GM11168 (cell line): Measurements from ENCODE around the gene ULK3.

ENCODE experiments used
- in situ Hi-C: fragments of 300-500 bp; cut with MboI; formaldehyde crosslinking; loops from one replicate; pipeline ENCODE4 v1.12.0; 2022; ENCODE audit warnings: low sequenced_read_pairs; ENCODE audit not compliant: unreplicated experiment

The ULK3 gene

GRCh38 chr15:74826364-74826819, 16.6 kb downstream of the ULK3 start, which contains the start of gene CPLX3:
TSS of gene CPLX3 (plus strand) at chr15:74826627. CDS start at chr15:74826704, 77 bp downstream.
- in situ Hi-C loops = no loop called here

- in situ Hi-C loops = no loop called here
These were observed 17.1 kb downstream of the ULK3 start for GRCh38 chr15:74825866-74826265.

GRCh38 chr15:74824976-74825375, 18.0 kb downstream of the ULK3 start:
- in situ Hi-C loops = no loop called here

GRCh38 chr15:74823324-74823723, 19.6 kb downstream of the ULK3 start:
- in situ Hi-C loops = no loop called here

- in situ Hi-C loops = no loop called here
These were observed 20.7 kb downstream of the ULK3 start for GRCh38 chr15:74822233-74822632.

GRCh38 chr15:74821790-74822158, 21.2 kb downstream of the ULK3 start:
- in situ Hi-C loops = no loop called here

GRCh38 chr15:74821091-74821789, 21.7 kb downstream of the ULK3 start:
- in situ Hi-C loops = no loop called here

GRCh38 chr15:74820056-74820455, 22.9 kb downstream of the ULK3 start:
- in situ Hi-C loops = no loop called here

GRCh38 chr15:74817370-74817737, 25.6 kb downstream of the ULK3 start:
- in situ Hi-C loops = no loop called here

- in situ Hi-C loops = no loop called here
These were observed 26.2 kb downstream of the ULK3 start for GRCh38 chr15:74816624-74817369.

- in situ Hi-C loops = no loop called here
These were observed 27.0 kb downstream of the ULK3 start for GRCh38 chr15:74815961-74816360.

- in situ Hi-C loops = no loop called here
These were observed 27.6 kb downstream of the ULK3 start for GRCh38 chr15:74815121-74815934.

- in situ Hi-C loops = no loop called here
These were observed 30.4 kb downstream of the ULK3 start, which contains the start of gene LMAN1L for GRCh38 chr15:74812533-74812932. TSS of gene LMAN1L (plus strand) at chr15:74812835. CDS start at chr15:74812855, 20 bp downstream.

GRCh38 chr15:74809956-74810355, 33.0 kb downstream of the ULK3 start:
- in situ Hi-C loops = no loop called here

GRCh38 chr15:74809242-74809641, 33.7 kb downstream of the ULK3 start:
- in situ Hi-C loops = no loop called here

- in situ Hi-C loops = no loop called here
These were observed 34.1 kb downstream of the ULK3 start for GRCh38 chr15:74808840-74809229.

- in situ Hi-C loops = no loop called here
These were observed 34.7 kb downstream of the ULK3 start for GRCh38 chr15:74808078-74808839.

- in situ Hi-C loops = no loop called here
These were observed 35.7 kb downstream of the ULK3 start for GRCh38 chr15:74807282-74807681.

GRCh38 chr15:74804935-74805334, 38.0 kb downstream of the ULK3 start:
- in situ Hi-C loops = no loop called here

- in situ Hi-C loops = no loop called here
These were observed 40.0 kb downstream of the ULK3 start for GRCh38 chr15:74802862-74803447.
